Osteocyte (in vitro differentiated cells): ENCODE data around the gene SCART1. TPM values are rescaled to one million over a fixed set of nuclear protein-coding genes. Genes with fewer than 3 reads are reported as not detected.

Experiments used
- DNase-seq: peaks from one replicate; pipeline ENCODE4 v3.0.0; 2021; ENCODE audit warnings: mixed read lengths; ENCODE audit not compliant: unreplicated experiment; ENCODE audit errors: extremely low spot score
- H3K27ac Mint-ChIP-seq: one replicate; pipeline ENCODE4 v1.8.0; 2021; ENCODE audit warnings: mild to moderate bottlenecking, mixed read lengths; ENCODE audit not compliant: unreplicated experiment
- H3K27me3 Mint-ChIP-seq: one replicate; pipeline ENCODE4 v1.8.0; 2021; ENCODE audit warnings: mixed read lengths; ENCODE audit not compliant: unreplicated experiment
- H3K36me3 Mint-ChIP-seq: one replicate; pipeline ENCODE4 v1.8.0; 2021; ENCODE audit warnings: mixed read lengths; ENCODE audit not compliant: unreplicated experiment
- H3K4me1 Mint-ChIP-seq: one replicate; pipeline ENCODE4 v1.8.0; 2021; ENCODE audit warnings: mixed read lengths; ENCODE audit not compliant: unreplicated experiment
- H3K4me3 Mint-ChIP-seq: one replicate; pipeline ENCODE4 v1.8.0; 2021; ENCODE audit warnings: mild to moderate bottlenecking, moderate library complexity, mixed read lengths; ENCODE audit not compliant: unreplicated experiment
- H3K9me3 Mint-ChIP-seq: one replicate; pipeline ENCODE4 v1.8.0; 2021; ENCODE audit warnings: mixed read lengths; ENCODE audit not compliant: unreplicated experiment
- total RNA-seq: library from RNA; stranded (reverse); gene quantifications from 2 replicates; pipeline ENCODE4 v1.2.1, GENCODE V29; 2021
- TF ChIP-seq, protein P1 (sequence below): fragments of 200-600 bp; sonication (generic); IDR thresholded peaks from 2 replicates; pipeline ENCODE4 v1.5.0; 2021; ENCODE audit warnings: antibody characterized with exemption, mild to moderate bottlenecking, moderate library complexity

SCART1 gene
- total RNA-seq, 1 donor from 2014 or later = 3.2 TPM

DNA sequence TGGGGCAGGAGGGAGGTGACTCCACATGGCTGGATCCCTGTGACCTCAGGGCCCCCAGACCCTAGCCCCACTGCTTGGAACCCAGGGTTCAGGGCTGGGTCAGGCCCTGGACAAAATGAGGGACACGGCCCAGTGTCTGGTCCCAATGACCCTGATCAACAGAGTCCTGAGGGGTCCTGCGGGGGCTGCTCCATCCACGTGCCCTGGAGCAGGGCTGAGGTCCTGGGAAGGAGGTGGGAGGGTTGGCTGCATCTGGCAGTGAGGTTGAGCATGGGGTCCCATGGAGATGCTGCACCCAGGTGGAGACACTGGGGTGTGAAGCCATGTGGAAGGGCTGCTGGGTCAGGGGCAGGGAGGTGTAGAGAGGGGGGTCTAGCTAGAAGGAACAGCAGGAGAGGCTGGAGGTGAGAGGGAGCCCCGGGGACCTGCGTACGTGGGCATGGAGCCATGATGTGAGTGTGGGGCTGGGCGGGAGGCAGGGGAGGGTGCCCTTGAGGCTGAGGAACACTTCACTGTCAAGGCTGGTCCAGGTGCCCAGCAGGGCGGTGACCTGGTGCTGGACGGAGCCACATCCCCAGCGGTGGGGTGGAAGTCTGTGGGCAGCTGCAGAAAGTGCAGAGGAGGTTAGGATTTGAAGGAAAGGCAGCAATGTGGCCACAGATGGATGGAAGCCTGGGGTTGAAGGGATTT lies 604 bp downstream of the SCART1 start:
- no peaks in the 10 kb centered on the region for H3K4me1 Mint-ChIP-seq
- H3K36me3 Mint-ChIP-seq = no peaks in the 10 kb centered on the region
- no peak overlapping the region for H3K27ac Mint-ChIP-seq
- TF ChIP-seq, protein P1, sequence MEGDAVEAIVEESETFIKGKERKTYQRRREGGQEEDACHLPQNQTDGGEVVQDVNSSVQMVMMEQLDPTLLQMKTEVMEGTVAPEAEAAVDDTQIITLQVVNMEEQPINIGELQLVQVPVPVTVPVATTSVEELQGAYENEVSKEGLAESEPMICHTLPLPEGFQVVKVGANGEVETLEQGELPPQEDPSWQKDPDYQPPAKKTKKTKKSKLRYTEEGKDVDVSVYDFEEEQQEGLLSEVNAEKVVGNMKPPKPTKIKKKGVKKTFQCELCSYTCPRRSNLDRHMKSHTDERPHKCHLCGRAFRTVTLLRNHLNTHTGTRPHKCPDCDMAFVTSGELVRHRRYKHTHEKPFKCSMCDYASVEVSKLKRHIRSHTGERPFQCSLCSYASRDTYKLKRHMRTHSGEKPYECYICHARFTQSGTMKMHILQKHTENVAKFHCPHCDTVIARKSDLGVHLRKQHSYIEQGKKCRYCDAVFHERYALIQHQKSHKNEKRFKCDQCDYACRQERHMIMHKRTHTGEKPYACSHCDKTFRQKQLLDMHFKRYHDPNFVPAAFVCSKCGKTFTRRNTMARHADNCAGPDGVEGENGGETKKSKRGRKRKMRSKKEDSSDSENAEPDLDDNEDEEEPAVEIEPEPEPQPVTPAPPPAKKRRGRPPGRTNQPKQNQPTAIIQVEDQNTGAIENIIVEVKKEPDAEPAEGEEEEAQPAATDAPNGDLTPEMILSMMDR = no peak
- no peak overlapping the region for H3K4me3 Mint-ChIP-seq
- DNase-seq = peak; percentile 80
- H3K9me3 Mint-ChIP-seq = peaks cover 6% of the 10 kb centered on the region
- H3K27me3 Mint-ChIP-seq = no peaks in the 10 kb centered on the region

DNA sequence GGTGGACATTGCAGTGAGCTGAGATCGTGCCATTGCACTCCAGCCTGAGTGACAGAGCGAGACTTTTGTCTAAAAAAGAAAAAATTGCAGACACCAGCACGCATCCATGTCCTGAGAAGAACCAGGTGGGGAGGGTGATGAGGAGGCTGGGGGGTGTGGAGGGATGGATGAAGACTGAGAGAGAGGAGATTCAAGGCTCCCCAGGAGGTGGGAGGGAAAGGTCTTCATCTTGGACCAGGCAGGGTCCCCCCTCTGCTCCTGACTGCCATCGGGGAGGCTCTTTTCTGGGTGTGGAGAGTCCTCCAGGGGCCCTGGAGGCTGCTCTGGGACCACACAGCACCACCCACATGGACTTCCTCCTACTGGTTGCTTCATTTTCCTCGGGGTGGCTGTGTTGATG lies 1.5 kb downstream of the SCART1 start:
- peaks cover under 1% of the 10 kb centered on the region for H3K36me3 Mint-ChIP-seq
- H3K9me3 Mint-ChIP-seq = peaks cover 4% of the 10 kb centered on the region
- H3K27me3 Mint-ChIP-seq = no peaks in the 10 kb centered on the region
- no peak overlapping the region for H3K27ac Mint-ChIP-seq
- H3K4me1 Mint-ChIP-seq = no peaks in the 10 kb centered on the region
- H3K4me3 Mint-ChIP-seq = no peak overlapping the region
- DNase-seq = peak; percentile 73
- TF ChIP-seq, protein P1 = no peak

DNA sequence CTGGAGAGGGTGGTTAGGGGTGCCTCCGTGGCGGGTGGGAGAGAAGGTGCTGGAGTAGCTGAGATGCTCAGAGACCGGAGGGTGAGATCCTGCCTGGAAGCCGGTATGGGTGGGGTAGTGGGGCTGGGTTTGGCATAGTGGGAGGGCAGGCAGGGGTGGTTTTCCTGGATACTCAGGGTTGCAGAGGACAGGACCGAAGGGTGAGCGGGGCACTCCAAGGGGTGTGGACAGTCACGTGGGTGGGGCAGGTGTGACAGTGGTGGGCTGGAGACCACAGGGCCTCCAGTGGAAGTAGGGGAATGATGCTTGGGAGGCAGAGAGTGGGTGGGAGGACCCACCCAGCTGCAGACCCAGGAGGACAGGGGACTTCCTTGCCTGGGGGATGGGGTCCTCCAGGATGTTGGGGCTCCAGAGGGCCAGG lies 1.9 kb downstream of the SCART1 start:
- peak; percentile 80 for DNase-seq
- no peaks in the 10 kb centered on the region for H3K4me1 Mint-ChIP-seq
- no peak overlapping the region for H3K4me3 Mint-ChIP-seq
- TF ChIP-seq, protein P1 = no peak
- no peaks in the 10 kb centered on the region for H3K27me3 Mint-ChIP-seq
- H3K9me3 Mint-ChIP-seq = peaks cover 4% of the 10 kb centered on the region
- H3K36me3 Mint-ChIP-seq = peaks cover 2% of the 10 kb centered on the region
- no peak overlapping the region for H3K27ac Mint-ChIP-seq

DNA sequence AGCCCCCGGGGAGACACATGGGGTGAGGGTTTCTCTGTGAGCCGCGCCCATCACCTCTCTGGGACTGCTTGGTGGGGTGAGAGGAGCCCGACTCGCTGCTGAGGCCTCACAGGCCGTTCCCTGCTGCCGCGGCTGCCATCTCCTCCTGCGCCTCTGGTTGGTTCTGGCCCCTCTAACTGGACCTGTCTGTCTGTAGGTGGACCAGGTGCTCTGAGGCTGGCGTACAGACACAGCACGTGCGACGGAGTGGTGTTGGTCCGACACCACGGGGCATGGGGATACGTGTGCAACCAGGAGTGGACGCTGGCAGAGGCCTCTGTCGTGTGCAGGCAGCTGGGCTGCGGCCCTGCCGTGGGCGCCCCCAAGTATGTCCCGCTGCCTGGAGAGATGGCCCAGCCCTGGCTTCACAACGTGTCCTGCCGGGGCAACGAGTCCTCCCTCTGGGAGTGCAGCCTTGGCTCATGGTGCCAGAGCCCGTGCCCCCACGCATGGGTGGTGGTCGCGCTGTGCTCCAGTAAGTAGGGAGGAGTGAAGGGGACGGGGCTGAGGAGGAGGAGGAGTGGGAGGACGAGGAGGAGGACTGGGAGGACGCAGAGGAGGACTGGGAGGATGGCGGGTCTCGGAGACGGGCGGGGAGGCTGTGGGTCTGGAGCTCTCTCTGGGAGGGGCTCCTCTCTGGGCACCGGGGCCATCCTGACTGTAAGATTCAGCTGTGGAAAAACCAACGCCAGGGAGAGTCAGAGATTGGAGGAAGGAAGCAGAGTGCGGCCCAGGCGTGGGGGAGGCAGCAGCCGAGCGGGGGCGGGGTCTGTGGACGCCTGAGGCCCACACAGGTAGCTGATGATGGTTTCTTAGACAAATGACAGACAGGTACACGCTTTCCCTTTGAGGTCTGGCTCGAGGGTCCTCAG lies 2.6 kb downstream of the SCART1 start:
- Mint-ChIP-seq H3K27ac (no peak overlapping the region), H3K27me3 (no peaks in the 10 kb centered on the region), H3K36me3 (peaks cover 2% of the 10 kb centered on the region), H3K9me3 (peaks cover 4% of the 10 kb centered on the region), H3K4me3 (no peak overlapping the region), H3K4me1 (no peaks in the 10 kb centered on the region)
- peak; percentile 81 for DNase-seq
- TF ChIP-seq, protein P1 = no peak
